ENCODE measurements around the gene MMD2. TPM values are rescaled to one million over a fixed set of nuclear protein-coding genes. Genes with fewer than 3 reads are reported as not detected.

The MMD2 gene
- total RNA-seq, 1 donor from 2014 or later, result not detected

DNA sequence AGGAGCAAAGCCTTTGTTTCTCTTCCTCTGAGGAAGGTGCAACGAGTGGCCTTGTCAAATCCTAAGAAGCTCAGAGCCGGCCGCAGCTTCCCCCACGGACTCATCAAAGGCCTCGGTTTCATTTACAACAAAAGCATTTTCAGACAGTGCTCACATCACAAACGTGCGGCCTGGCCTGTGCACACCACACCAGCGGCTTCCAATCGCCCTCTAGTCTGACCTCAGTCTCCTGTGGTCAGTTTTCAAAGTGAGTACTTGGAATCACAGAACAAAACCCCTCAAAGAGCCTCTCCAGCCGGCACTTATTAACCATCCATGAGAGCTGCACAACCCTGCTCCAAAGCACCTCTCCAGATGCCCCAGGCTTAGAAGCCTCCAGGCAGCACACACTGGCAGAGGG, 78.8 kb downstream of the MMD2 start:
- ATAC-seq (ENCODE audit: poor library complexity), result no peak
- intact Hi-C loops (cut with DNase I), result loop anchor here (10.0 kb wide), 1 partner anchor 85 kb away; no protein-coding TSS in a partner anchor
- peak; percentile 44 for DNase-seq

DNA sequence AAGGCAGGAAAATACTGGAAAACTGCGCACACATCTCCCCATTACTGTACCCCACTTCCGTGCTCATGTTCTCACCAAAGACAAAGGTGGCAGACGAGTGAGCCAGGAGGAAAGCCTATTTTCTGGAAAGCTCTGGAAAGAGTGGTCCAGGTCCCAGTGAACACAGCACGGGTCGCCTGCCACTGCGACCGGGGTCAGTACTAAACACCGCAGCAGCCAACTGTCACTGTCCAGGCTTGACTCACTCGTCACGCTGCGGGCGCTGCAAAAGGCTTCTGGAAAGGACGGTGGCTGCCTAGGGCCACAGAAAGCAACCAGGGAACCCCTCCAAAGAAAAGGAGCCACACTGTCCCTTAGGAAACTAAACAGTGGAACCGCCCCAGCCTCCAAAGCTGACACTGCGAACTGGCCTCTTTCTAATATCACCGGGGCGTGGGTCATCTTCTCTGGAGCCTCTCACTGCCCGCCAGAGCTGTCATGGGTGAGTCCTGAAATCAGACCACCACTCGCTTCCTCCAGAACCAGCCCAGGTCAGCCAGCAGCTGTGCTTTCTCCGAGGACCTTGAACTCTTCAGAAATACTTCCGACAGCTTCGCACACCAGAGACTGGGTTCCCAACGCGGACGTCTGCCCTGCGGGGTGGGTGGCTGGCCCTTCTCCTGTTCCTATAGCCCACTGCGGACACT, 79.4 kb downstream of the MMD2 start:
- ATAC-seq (ENCODE audit: poor library complexity) (no peak), DNase-seq (peak; percentile 16)
- intact Hi-C loops (cut with DNase I), result loop anchor here (10.0 kb wide), 1 partner anchor 85 kb away; no protein-coding TSS in a partner anchor

DNA sequence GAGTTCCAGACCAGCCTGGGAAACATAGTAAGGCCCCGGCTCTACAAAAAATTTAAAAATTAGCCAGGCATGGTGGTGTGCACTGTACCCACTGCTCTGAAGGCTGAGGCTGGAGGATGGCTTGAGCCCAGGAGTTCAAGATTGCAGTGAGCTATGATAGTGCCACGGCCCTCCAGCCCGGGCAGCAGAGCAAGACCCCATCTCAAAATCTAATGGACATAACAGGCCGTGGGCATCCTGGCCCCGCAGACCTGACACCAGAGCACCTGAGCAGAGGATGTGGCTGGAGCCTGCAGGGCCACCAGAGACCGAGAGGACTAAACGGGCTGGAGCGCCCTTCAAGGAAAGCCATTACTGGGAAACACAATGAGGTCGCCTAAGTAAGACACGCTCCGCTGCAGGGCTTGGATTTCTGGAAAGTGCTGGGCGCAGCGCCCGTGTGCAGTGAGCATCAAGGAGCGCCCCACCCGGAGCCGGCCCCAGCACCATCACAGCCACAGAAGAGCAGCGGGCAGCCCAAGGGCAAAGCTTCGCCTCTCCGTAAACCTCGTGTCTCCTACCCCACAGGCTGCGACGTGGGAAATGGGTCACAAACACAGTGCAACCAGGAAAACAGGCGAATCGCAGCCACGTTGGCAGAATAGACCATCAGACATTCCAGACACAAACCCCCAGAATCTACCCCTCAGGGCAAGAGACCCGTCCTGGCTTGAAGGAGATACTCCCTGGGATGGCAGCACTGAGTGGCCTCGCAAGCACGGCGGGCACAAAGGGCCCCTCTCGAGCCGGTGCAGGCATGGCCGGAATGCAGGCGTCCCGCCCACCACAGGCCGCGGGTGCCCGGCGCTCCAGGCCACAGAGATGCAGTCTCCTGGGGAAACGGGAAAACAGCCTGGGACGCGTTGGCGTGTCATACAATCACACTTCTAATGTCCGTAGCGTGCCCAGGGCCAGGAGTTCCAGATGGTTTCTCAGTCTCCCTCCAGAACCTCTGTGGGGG, 80.4 kb downstream of the MMD2 start:
- no peak for DNase-seq
- intact Hi-C loops (cut with DNase I), result no loop called here
- ATAC-seq (ENCODE audit: poor library complexity), result no peak

DNA sequence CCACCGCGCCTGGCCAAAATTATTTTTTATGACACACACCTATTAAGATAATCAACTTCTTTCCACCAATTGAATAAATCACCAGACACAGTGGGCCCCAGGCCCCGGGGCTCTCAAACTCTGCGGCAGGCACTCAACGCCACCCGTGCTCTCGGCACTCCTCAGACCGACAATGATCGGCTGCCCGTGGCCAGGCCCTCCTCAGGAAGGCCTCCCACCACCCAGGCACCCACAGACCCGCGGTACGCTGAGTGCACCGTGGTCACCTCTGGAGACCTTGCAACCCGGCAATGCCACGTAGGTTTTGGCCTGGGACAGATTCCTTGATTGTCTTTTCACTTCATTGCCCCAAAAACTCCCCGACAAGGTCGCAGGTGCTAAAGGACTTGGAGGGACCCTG, 82.4 kb downstream of the MMD2 start:
- intact Hi-C loops (cut with DNase I), result no loop called here
- ATAC-seq (ENCODE audit: poor library complexity), result no peak

DNA sequence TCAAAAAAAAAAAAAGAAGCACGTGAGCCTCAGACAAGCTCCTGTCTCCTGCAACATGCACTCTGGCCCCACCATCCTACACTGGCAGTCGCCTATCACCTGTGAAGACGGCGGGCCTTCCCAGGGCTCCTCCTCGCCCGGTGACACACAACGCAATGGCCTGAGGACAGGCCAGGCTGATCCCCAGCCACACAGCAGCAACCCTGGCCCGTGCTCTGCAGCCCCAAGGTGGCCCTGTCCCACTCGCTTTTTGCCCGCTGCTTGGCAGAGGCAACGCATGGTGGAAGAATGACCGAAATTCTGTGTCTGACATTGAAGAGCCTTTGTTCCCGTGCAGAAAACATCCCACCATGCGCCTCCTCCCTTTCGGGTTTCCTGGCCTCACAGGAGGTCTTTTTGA, 83.6 kb downstream of the MMD2 start:
- intact Hi-C loops (cut with DNase I), result no loop called here
- ATAC-seq (ENCODE audit: poor library complexity), result no peak
- DNase-seq, result no peak

More for the DNA sequence above, 82.4 kb downstream of the MMD2 start:
- DNase-seq, result no peak

DNA sequence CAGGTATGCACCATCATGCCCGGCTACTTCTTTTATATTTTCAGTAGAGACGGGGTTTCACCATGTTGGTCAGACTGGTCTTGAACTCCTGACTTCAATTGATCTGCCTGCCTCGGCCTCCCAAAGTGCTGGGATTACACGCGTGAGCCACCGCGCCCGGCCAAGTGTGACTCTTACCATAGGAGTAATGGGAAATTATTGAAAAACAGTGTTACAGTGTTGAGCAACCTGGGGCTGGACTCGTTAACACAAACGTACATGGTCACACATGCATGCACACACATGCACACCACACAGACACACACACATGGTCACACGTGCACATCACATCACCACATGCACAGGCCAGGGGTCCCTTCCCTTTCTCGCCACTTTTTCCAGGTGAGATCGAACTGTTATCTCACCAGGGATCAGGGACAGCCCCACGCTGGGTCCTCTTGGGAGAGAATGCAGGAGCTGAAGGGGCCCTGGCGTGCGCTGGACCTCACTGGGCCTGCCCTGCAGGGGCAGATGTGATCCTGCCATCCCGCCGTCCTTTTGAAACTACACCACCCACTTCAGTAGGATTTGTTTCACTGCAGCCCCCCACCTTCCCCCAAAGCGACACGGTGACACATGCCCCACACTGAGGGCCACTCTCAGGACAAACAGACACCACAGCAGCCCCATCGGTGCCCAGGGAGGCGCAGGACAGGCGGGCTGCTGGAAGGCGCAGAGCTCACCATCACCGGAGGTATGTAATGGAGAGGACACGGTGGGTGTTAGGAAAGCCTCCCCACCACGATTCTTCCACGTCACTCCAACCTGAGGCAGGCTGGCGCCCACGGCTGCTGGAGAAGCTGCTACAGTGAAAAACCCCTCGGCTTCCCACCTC, 85.7 kb downstream of the MMD2 start:
- intact Hi-C loops (cut with DNase I), result no loop called here

DNA sequence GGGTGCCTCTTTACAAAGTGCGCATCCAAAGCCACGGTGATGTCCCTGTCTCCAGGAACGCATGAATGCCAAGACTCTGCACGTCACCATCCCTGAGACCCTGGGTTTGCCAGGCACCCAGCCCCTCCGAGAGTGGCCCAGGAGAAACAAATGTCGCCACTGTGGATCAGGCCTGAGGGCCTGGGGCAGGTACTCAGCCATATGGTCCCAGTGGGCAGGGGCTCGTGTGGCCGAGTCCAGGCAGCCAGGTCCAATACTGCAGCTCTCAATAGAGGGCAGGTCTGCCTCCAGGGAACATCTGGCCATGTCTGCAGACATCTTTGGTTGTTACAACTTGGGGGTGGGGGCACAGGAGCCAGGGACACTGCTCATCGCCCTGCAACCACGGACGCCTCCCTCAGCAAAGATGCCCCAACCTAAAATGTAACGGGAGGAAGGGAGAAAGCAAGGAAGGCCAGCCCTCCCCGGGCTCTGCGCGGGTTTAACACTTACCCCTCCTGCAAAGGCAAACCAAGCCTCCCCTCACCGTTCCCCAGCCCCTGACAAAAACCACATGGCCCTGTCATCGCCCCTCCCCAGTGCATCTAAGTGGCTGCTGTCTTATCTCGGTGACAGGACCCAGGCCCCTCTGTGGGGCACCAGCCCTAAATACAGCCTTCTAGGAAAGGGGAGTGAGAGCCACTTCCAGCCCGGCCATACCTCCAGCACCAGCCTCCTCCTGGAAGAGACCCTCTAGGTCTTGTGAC, 86.9 kb downstream of the MMD2 start:
- ATAC-seq (ENCODE audit: poor library complexity), result peak; percentile 38
- intact Hi-C loops (cut with DNase I), result no loop called here
- DNase-seq, result no peak

More for the DNA sequence above, 85.7 kb downstream of the MMD2 start:
- no peak for DNase-seq
- no peak for ATAC-seq (ENCODE audit: poor library complexity)

DNA sequence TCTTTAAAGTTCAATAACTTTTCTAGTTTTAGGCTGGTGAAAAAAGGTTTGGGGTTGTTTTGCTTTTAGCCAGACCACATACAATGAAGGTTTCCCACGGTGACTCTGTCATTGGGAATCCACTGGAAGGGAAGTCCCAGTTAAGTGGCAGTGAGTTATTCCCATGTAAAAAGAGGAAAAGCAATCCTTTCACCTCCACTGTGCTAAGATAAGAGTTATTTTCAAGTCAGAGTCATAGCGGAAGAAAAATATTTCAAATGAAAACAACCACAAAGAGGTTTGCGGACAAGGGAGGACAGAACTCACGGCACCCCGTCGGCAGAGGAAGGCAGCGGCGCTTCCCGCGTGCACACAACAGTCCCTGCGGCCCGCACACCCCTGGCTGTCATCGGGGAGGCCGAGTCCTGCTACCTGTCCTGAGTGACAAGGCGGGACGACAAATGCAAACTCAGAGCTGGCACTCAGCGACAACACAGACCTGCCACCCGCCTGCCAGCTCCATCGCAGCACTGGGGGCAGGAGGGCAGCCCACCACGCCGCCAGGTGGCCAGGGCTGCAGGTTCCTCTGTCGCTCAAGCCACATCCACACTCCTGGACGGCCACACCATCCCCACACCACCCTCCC, 87.8 kb downstream of the MMD2 start:
- no peak for DNase-seq
- ATAC-seq (ENCODE audit: poor library complexity), result no peak
- intact Hi-C loops (cut with DNase I), result no loop called here

DNA sequence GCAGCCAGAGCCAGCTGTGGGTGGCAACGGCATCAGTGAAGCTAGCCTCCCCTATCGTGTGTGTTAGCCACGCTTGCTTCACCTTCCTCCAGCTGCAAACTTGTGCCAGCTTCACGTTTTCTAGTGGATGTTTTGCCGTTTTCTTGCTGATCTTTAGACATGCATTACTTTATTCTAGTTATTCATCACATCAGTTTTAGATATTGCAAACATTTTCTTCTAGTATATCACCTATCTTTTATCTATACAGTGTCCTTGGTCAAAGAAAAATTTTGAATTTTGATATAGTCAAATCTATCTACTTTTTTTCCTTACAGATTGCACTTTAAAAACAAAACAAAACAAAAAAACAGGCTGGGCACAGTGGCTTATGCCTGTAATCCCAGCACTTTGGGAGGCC, 90.5 kb downstream of the MMD2 start:
- intact Hi-C loops (cut with DNase I), result no loop called here
- DNase-seq (no peak), ATAC-seq (ENCODE audit: poor library complexity) (no peak)

DNA sequence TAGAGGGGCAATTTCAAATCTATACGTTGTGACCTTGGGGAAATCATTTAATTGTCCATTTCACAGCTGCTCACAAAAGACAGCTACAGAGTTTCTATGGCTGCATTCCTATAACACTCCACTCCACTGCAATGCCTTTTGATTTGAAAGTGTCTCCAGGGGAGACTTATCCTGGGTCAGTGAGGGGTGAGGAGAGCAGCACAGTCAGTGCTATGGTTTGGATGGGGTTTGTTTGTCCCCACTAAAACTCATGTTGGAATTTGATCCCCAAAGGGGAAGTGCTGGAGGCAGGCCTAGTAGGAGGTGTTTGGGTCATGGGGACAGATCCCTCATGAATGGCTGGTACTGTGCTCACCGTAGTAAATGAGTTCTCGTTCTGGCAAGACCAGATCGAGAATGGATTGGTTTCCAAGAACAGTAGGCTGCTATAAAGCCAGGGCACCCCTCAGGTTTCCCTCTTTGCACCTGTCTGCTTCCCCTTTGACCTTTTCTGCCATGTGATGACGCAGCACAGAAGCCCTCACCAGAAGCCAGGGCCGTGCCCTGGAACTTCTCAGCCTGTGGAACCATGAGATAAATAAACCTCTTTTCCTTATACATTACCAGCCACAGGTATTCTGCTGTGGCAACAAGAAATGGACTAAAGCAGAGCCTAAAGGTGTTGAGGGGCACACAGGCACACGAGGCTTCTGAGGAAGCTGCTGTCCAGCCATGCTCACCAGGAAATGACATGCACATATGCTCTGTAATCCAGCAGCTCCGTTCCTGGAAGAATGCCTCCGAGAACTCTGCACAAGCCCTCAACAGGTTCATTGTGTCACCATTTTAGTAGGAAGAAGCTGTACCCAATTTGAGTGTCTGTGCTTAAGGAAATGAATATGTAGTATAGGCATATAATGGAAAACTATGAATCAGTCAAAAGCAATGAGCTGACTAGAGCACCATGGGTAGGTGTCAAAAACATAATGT, 92.2 kb downstream of the MMD2 start:
- intact Hi-C loops (cut with DNase I), result no loop called here
- DNase-seq, result no peak
- peak; percentile 15 for ATAC-seq (ENCODE audit: poor library complexity)

DNA sequence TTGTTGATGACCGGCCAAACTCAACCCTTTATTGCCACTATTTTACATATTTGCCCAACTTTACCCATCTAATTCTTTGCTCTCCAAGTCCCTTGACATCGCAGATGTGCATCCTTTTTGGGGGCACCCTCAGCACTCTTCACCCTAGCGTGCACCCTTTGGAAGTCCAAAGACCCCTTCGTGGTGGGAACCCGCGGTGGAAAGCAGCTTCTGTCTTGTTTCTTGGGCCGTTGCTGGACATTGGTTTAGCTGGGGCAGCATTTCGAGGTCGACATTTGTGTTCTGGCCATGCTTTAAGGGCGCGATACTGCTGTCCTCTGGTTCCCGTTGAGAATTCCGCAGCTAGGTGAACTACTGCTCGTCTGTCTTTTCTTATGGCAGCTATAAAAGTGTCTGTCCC, 96.8 kb downstream of the MMD2 start:
- ATAC-seq (ENCODE audit: poor library complexity), result no peak
- intact Hi-C loops (cut with DNase I), result no loop called here
- DNase-seq, result no peak

DNA sequence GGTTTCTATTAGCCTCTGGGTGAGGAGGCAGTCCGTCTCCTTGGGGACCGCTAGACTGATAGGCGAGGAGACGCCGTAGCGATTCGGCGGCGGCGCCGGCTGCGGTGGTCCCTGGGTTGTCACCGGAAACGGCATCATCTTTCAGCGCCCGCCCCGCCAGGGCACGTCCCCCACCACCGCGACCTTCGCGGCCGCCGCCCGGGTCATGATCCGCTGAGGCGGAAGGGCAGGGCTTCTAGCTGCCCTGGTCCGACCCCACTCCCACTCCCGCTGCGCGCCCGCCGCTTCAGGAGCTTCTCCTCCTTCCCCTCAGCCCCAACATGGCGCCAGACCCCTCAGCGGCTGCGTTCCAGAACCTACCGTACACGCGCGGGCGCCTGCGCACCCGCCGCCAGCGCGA, 97.3 kb downstream of the MMD2 start, which contains the start of gene PAPOLB:
Gene PAPOLB, minus strand, starts transcription at position 358 of the 400 bp plus-strand sequence. Its CDS starts 220 bp downstream, at position 138.
- DNase-seq (no peak), ATAC-seq (ENCODE audit: poor library complexity) (peak; percentile 46)
- intact Hi-C loops (cut with DNase I), result no loop called here

DNA sequence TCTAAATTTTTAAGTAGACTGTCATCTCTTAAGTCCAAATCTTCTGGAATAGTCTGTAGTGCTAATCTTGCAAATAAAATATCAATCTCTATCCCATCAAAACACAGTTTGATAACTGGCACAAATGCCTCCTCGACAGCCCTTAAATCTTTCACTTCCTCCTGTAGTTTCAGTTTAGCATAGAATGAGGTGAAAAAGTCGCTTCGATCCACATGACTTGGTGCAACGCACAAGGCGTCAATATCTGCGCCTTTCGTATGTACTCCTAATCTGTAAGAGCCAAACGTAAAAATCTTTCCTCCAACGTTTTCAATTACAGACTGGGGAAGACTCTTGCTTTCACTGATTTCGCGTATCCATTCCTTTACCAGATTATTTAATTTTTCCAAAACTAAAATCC, 97.8 kb downstream of the MMD2 start:
- ATAC-seq (ENCODE audit: poor library complexity) (no peak), DNase-seq (no peak)
- intact Hi-C loops (cut with DNase I), result no loop called here

DNA sequence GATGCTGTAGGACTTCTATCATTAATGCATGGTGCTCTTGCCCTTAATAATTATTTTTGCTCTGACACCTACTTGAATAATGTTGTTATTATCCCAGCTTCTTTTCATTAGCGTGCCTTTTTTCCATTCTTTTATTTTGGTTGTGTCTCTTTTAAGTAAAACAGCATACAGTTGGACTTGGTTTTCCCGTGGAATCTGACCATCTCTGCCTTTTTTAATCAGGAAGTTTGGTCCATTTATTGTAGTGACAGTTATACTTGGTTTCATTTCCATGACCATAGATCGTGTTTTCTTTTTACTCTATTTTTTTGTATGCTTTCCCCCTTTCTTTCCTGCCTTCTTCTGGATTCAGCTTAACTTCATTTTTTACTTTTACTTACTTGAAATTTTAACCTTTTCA, 101.8 kb downstream of the MMD2 start:
- intact Hi-C loops (cut with DNase I), result no loop called here
- ATAC-seq (ENCODE audit: poor library complexity) (no peak), DNase-seq (no peak)

DNA sequence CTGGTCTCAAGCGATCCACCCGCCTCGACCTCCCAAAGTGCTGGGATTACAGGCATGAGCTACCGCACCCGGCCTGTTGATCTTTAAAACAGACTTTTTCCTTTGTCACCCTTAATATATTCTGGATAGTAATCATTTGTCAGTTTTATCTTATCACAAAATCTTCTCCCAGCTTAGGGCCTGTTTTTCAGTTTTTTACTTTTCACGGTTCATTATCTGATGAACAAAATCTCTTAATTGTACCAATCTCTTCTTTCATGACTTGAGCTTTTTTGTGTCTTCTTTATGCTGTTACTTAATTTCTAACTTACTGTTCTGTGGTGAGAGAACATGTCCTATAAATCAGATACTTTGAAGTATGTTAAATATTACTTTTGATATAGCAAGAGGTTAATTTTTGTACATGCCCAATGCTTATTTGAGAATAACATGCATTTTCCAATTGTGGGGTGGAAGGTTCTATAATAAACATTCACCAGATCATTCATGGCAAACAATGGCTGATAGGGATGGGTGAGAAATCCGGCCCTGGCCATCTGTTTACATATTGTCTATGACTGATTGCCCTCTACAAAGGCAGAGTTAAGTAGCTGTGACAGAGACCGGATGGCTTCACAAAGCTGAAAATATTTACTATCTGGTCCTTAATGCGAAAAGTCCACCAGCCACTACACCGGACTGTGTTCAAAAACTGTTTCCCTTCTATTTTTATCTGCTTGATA, 102.5 kb downstream of the MMD2 start:
- DNase-seq, result no peak
- intact Hi-C loops (cut with DNase I), result no loop called here
- ATAC-seq (ENCODE audit: poor library complexity), result no peak

All from Right ventricle myocardium superior (tissue), 1 donor.